ENCODE measurements around the gene ATP9B. TPM values are rescaled to one million over a fixed set of nuclear protein-coding genes. Genes with fewer than 3 reads are reported as not detected.
"Not testable (repeated sequence)": the region's sequence is repeated elsewhere in the genome, so short reads cannot be mapped to it uniquely, and the experiment has no call there.

The ATP9B gene
- total RNA-seq, 1 experiment from 2014 or later = 44.4 TPM

DNA sequence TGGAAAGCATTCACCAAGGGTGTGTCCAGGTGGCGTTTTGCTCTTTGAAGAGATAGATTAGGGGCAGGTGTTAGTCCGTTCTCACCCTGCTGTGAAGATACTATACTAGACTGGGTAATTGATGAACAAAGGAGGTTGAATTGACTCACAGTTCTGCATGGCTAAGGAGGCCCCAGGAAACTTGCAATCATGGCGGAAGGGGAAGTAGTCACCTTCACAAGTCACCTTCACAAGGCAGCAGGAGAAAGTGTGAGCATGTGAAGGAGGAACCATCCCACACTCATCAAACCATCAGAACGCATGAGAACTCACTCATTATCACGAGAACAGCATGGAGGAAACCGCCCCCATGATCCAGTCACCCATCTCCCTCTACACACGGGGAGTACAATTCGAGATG, 190.8 kb downstream of the ATP9B start:
- Histone ChIP-seq H3K27ac (ENCODE audit: low read length) (no peak overlapping the region), H3K27me3 (ENCODE audit: control insufficient read depth, insufficient read depth, low read length) (no peaks in the 10 kb centered on the region), H3K4me1 (ENCODE audit: control insufficient read depth, insufficient read depth, low read length) (no peaks in the 10 kb centered on the region), H3K9me3 (ENCODE audit: control insufficient read depth, insufficient read depth, low read depth, low read length) (no peaks in the 10 kb centered on the region), H3K4me3 (ENCODE audit: low read depth in 2 of 2, low read length in 2 of 2) (no peak overlapping the region), H3K36me3 (ENCODE audit: control insufficient read depth, insufficient read depth, low read length) (no peaks in the 10 kb centered on the region)
- POLR2A ChIA-PET = no interaction called here
- in situ Hi-C loops (cut with HindIII; ENCODE audit: low pct_unique_long_range_greater_than_20kb, low sequenced_read_pairs) (no loop called here), intact Hi-C loops (cut with micrococcal nuclease; ENCODE audit: unreplicated experiment) (no loop called here)
- ATAC-seq (no peak), DNase-seq (ENCODE audit: low read depth, low spot score) (no peak)
- no TSS peak for BruUV-seq (replicated peaks)
- CTCF ChIA-PET = no interaction called here
- TF ChIP-seq SIN3A (IDR thresholded peaks at IDR 0.05; ENCODE audit: borderline replicate concordance, insufficient read depth, low read depth, low read length) (no peak), POLR2AphosphoS5 (IDR thresholded peaks at IDR 0.05; ENCODE audit: low read depth, low read length) (no peak), REST (IDR thresholded peaks at IDR 0.05; ENCODE audit: insufficient read depth in 1 of 2, low read depth in 2 of 2, low read length in 1 of 2) (no peak), CTCF (IDR thresholded peaks at IDR 0.05) (no peak), TCF7L2 (IDR thresholded peaks at IDR 0.05; ENCODE audit: low read depth, low read length) (no peak)

DNA sequence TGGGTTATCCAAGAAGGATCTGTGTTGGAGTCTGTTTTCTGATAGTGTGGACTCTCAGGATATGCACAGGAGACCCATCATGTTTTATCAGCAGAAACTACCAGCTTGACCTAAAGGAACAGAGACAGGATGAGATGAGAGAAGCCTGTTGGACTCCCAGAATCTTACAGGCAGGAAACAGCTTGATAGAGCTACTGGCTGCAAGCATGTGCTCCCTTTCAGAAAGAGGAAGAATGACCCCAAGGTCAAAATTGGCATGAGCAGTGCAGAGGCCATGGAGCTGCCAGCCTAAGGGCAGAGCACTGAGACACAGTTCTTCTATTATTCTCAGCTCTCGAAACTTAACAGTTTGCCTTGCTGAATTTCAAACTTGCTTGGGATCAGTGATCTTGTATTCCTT, 191.3 kb downstream of the ATP9B start:
- H3K27ac ChIP-seq (ENCODE audit: low read length) = no peak overlapping the region
- BruUV-seq (replicated peaks) = no TSS peak
- ATAC-seq (no peak), DNase-seq (ENCODE audit: low read depth, low spot score) (no peak)
- no peaks in the 10 kb centered on the region for H3K4me1 ChIP-seq (ENCODE audit: control insufficient read depth, insufficient read depth, low read length)
- H3K9me3 ChIP-seq (ENCODE audit: control insufficient read depth, insufficient read depth, low read depth, low read length) = no peaks in the 10 kb centered on the region
- intact Hi-C loops (cut with micrococcal nuclease; ENCODE audit: unreplicated experiment) (no loop called here), in situ Hi-C loops (cut with HindIII; ENCODE audit: low pct_unique_long_range_greater_than_20kb, low sequenced_read_pairs) (no loop called here)
- TF ChIP-seq TCF7L2 (IDR thresholded peaks at IDR 0.05; ENCODE audit: low read depth, low read length) (no peak), POLR2AphosphoS5 (IDR thresholded peaks at IDR 0.05; ENCODE audit: low read depth, low read length) (no peak), REST (IDR thresholded peaks at IDR 0.05; ENCODE audit: insufficient read depth in 1 of 2, low read depth in 2 of 2, low read length in 1 of 2) (no peak), CTCF (IDR thresholded peaks at IDR 0.05) (no peak), SIN3A (IDR thresholded peaks at IDR 0.05; ENCODE audit: borderline replicate concordance, insufficient read depth, low read depth, low read length) (no peak)
- no peaks in the 10 kb centered on the region for H3K36me3 ChIP-seq (ENCODE audit: control insufficient read depth, insufficient read depth, low read length)
- ChIA-PET POLR2A (no interaction called here), CTCF (no interaction called here)
- no peak overlapping the region for H3K4me3 ChIP-seq (ENCODE audit: low read depth in 2 of 2, low read length in 2 of 2)
- no peaks in the 10 kb centered on the region for H3K27me3 ChIP-seq (ENCODE audit: control insufficient read depth, insufficient read depth, low read length)

DNA sequence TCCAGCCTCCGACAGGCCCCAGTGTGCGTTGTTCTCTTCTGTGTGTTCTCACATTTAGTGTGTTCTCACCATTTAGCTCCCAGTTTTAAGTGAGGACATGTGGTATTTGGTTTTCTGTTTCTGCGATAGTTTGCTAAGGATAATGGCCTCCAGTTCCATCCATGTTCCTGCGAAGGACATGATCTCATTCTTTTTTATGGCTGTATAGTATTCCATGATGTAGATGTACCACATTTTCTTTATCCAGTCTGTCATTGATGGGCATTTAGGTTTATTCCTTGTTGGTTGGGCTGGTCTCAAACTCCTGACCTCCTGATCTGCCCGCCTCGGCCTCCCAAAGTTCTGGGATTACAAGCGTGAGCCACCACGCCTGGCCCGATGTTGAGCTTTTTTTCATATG, 195.9 kb downstream of the ATP9B start:
- BruUV-seq (replicated peaks); H3K4me1 ChIP-seq (ENCODE audit: control insufficient read depth, insufficient read depth, low read length); H3K27me3 ChIP-seq (ENCODE audit: control insufficient read depth, insufficient read depth, low read length); intact Hi-C loops (cut with micrococcal nuclease; ENCODE audit: unreplicated experiment); POLR2A ChIA-PET; H3K9me3 ChIP-seq (ENCODE audit: control insufficient read depth, insufficient read depth, low read depth, low read length); ATAC-seq; in situ Hi-C loops (cut with HindIII; ENCODE audit: low pct_unique_long_range_greater_than_20kb, low sequenced_read_pairs); DNase-seq (ENCODE audit: low read depth, low spot score); H3K36me3 ChIP-seq (ENCODE audit: control insufficient read depth, insufficient read depth, low read length); H3K4me3 ChIP-seq (ENCODE audit: low read depth in 2 of 2, low read length in 2 of 2); CTCF ChIA-PET; H3K27ac ChIP-seq (ENCODE audit: low read length): not testable (repeated sequence)

DNA sequence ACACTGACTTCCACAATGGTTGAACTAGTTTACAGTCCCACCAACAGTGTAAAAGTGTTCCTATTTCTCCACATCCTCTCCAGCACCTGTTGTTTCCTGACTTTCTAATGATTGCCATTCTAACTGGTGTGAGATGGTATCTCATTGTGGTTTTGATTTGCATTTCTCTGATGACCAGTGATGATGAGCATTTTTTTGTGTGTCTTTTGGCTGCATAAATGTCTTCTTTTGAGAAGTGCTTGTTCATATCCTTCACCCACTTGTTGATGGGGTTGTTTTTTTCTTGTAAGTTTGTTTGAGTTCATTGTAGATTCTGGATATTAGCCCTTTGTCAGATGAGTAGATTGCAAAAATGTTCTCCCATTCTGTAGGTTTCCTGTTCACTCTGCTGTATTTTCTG, 202.6 kb downstream of the ATP9B start:
- H3K27ac ChIP-seq (ENCODE audit: low read length); BruUV-seq (replicated peaks); H3K4me3 ChIP-seq (ENCODE audit: low read depth in 2 of 2, low read length in 2 of 2); intact Hi-C loops (cut with micrococcal nuclease; ENCODE audit: unreplicated experiment); H3K27me3 ChIP-seq (ENCODE audit: control insufficient read depth, insufficient read depth, low read length); DNase-seq (ENCODE audit: low read depth, low spot score); H3K9me3 ChIP-seq (ENCODE audit: control insufficient read depth, insufficient read depth, low read depth, low read length); POLR2A ChIA-PET; in situ Hi-C loops (cut with HindIII; ENCODE audit: low pct_unique_long_range_greater_than_20kb, low sequenced_read_pairs); CTCF ChIA-PET; H3K36me3 ChIP-seq (ENCODE audit: control insufficient read depth, insufficient read depth, low read length); ATAC-seq; H3K4me1 ChIP-seq (ENCODE audit: control insufficient read depth, insufficient read depth, low read length): not testable (repeated sequence)

All from Panc1 (cell line).